Karpas-422 (cell line): ENCODE results near the gene SEC62. TPM values are rescaled to one million over a fixed set of nuclear protein-coding genes. Genes with fewer than 3 reads are reported as not detected.

Experiments
- DNase-seq: peaks from one replicate; pipeline ENCODE4 v3.0.0-alpha.2; 2015
- H2AFZ ChIP-seq: fragments of 200-600 bp; sonication (generic); 2 replicates; pipeline ENCODE4 v1.6.1; 2014; ENCODE audit warnings: antibody characterized with exemption, low read length, mixed read lengths
- H3K27ac ChIP-seq: fragments of 200-600 bp; sonication (generic); 2 replicates; pipeline ENCODE4 v1.5.1; 2014; ENCODE audit warnings: mild to moderate bottlenecking, low read length, moderate library complexity
- H3K27me3 ChIP-seq: fragments of 200-600 bp; sonication (generic); 2 replicates; pipeline ENCODE4 v1.6.1; 2014; ENCODE audit warnings: low read length, mixed read lengths
- H3K36me3 ChIP-seq: fragments of 200-600 bp; sonication (generic); 2 replicates; pipeline ENCODE4 v1.6.1; 2014; ENCODE audit warnings: low read length, mixed read lengths; ENCODE audit not compliant: insufficient read depth
- H3K4me1 ChIP-seq: fragments of 200-600 bp; sonication (generic); 2 replicates; pipeline ENCODE4 v1.6.1; 2014; ENCODE audit warnings: mild to moderate bottlenecking, low read length, mixed read lengths
- H3K4me2 ChIP-seq: fragments of 200-600 bp; sonication (generic); 2 replicates; pipeline ENCODE4 v1.6.1; 2014; ENCODE audit warnings: low read length, low read depth, mild to moderate bottlenecking; ENCODE audit not compliant: poor library complexity, severe bottlenecking
- H3K4me3 ChIP-seq: fragments of 200-600 bp; sonication (generic); 2 replicates; pipeline ENCODE4 v1.5.1; 2014; ENCODE audit warnings: mild to moderate bottlenecking, antibody characterized with exemption, low read length, mixed read lengths
- H3K79me2 ChIP-seq: fragments of 200-600 bp; sonication (generic); 2 replicates; pipeline ENCODE4 v1.6.1; 2014; ENCODE audit warnings: mild to moderate bottlenecking, low read length, mixed read lengths
- H3K9ac ChIP-seq: fragments of 200-600 bp; sonication (generic); 2 replicates; pipeline ENCODE4 v1.6.0; 2014; ENCODE audit warnings: low read length
- H3K9me2 ChIP-seq: fragments of 200-600 bp; sonication (generic), shearing (Covaris generic); replicated peaks from 2 replicates; pipeline ENCODE4 v1.6.0; 2014; ENCODE audit warnings: mild to moderate bottlenecking, low read length, moderate library complexity; ENCODE audit not compliant: insufficient read depth
- H3K9me3 ChIP-seq: fragments of 300-700, 200-600 bp; sonication (generic); 2 replicates; pipeline ENCODE4 v1.6.1; 2014; ENCODE audit warnings: low read length, mixed read lengths
- H4K20me1 ChIP-seq: fragments of 200-600 bp; sonication (generic); 2 replicates; pipeline ENCODE4 v1.6.1; 2014; ENCODE audit warnings: mild to moderate bottlenecking, antibody characterized with exemption, low read length, low read depth; ENCODE audit not compliant: insufficient read depth
- total RNA-seq: library from RNA; depleted of rRNA; stranded (reverse); fragments of >200 nt; shearing (Covaris generic); gene quantifications from 2 replicates; pipeline ENCODE4 v1.2.3, GENCODE V29; 2014; ENCODE audit warnings: low replicate concordance

The SEC62 gene
- total RNA-seq, 1 experiment from 2014 or later: 36.9 TPM

GRCh38 chr3:169971522-169971921, 4.9 kb downstream of the SEC62 start:
- Histone ChIP-seq H3K27ac (peak overlapping the region; percentile 3; the same call in 1 of the 2 replicates), H3K9me3 (no peaks in the 10 kb centered on the region), H3K27me3 (no peaks in the 10 kb centered on the region), H3K4me3 (no peak overlapping the region), H3K36me3 (peaks cover 49% of the 10 kb centered on the region; the same call in 1 of the 2 replicates), H4K20me1 (peaks cover 21% of the 10 kb centered on the region; the same call in 1 of the 2 replicates), H3K4me2 (no peak overlapping the region), H2AFZ (no peak overlapping the region), H3K4me1 (peaks cover 65% of the 10 kb centered on the region), H3K9me2 (no peaks in the 10 kb centered on the region), H3K9ac (no peak overlapping the region), H3K79me2 (peaks cover 100% of the 10 kb centered on the region)
- no peak for DNase-seq

- H3K27me3 ChIP-seq: no peaks in the 10 kb centered on the region
- H3K36me3 ChIP-seq: peaks cover 86% of the 10 kb centered on the region
- no peak overlapping the region for H3K4me2 ChIP-seq
- no peak overlapping the region for H3K9ac ChIP-seq
- no peak for DNase-seq
- peak overlapping the region; percentile 58 for H3K27ac ChIP-seq
- H3K4me1 ChIP-seq: peaks cover 46% of the 10 kb centered on the region
- no peaks in the 10 kb centered on the region for H4K20me1 ChIP-seq
- no peak overlapping the region for H2AFZ ChIP-seq
- H3K4me3 ChIP-seq: no peak overlapping the region
- no peaks in the 10 kb centered on the region for H3K9me2 ChIP-seq
- H3K79me2 ChIP-seq: peaks cover 61% of the 10 kb centered on the region
- no peaks in the 10 kb centered on the region for H3K9me3 ChIP-seq
Observed at GRCh38 chr3:169980055-169980454, 13.4 kb downstream of the SEC62 start.

DNA sequence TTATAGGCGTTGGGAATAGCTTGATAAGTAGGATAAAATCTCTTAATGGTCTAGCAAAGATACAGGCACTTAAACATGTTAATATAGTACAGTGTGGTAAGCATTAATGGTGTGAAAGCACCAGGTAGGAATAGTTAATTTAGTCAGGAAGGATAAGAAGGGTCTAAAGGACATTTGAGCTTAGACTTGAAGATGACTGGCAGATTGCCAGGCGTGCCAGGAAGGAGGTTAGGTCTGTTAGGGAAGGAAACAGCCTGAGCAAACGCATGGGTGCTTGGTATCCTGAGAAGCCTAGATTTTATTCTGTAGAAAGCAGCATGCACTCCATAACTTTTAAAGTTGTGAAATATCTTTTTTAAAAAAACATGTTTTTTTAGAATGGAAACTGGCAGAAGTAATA, 17.7 kb downstream of the SEC62 start:
- Histone ChIP-seq H3K4me2 (no peak overlapping the region), H4K20me1 (no peaks in the 10 kb centered on the region), H3K36me3 (peaks cover 90% of the 10 kb centered on the region), H3K4me1 (peaks cover 19% of the 10 kb centered on the region), H3K9me3 (no peaks in the 10 kb centered on the region), H3K4me3 (no peak overlapping the region), H3K9ac (no peak overlapping the region), H3K9me2 (no peaks in the 10 kb centered on the region), H3K27ac (no peak overlapping the region), H3K79me2 (peaks cover 25% of the 10 kb centered on the region), H2AFZ (no peak overlapping the region), H3K27me3 (no peaks in the 10 kb centered on the region)
- no peak for DNase-seq

- Histone ChIP-seq H4K20me1 (no peaks in the 10 kb centered on the region), H3K4me1 (no peaks in the 10 kb centered on the region), H3K9me3 (no peaks in the 10 kb centered on the region), H3K79me2 (peaks cover 4% of the 10 kb centered on the region; the same call in 1 of the 2 replicates), H3K36me3 (peaks cover 70% of the 10 kb centered on the region), H3K9me2 (no peaks in the 10 kb centered on the region), H3K4me3 (no peak overlapping the region), H3K4me2 (no peak overlapping the region), H3K9ac (no peak overlapping the region), H2AFZ (no peak overlapping the region), H3K27ac (no peak overlapping the region), H3K27me3 (no peaks in the 10 kb centered on the region)
- DNase-seq: no peak
Observed at GRCh38 chr3:169990431-169990830, 23.8 kb downstream of the SEC62 start.

GRCh38 chr3:169992156-169992555, 25.5 kb downstream of the SEC62 start:
- Histone ChIP-seq H3K27ac (no peak overlapping the region), H3K9ac (no peak overlapping the region), H3K36me3 (peaks cover 70% of the 10 kb centered on the region), H4K20me1 (no peaks in the 10 kb centered on the region), H3K4me3 (no peak overlapping the region), H3K4me1 (no peaks in the 10 kb centered on the region; the same call in 1 of the 2 replicates), H3K27me3 (no peaks in the 10 kb centered on the region), H3K9me2 (no peaks in the 10 kb centered on the region), H2AFZ (no peak overlapping the region), H3K79me2 (no peaks in the 10 kb centered on the region; the same call in 1 of the 2 replicates), H3K4me2 (no peak overlapping the region), H3K9me3 (no peaks in the 10 kb centered on the region)
- no peak for DNase-seq

GRCh38 chr3:169992781-169993180, 26.2 kb downstream of the SEC62 start:
- H3K27me3 ChIP-seq: no peaks in the 10 kb centered on the region
- H4K20me1 ChIP-seq: no peaks in the 10 kb centered on the region
- H3K4me2 ChIP-seq: no peak overlapping the region
- no peak overlapping the region for H3K9ac ChIP-seq
- no peak for DNase-seq
- no peaks in the 10 kb centered on the region for H3K9me2 ChIP-seq
- H3K4me1 ChIP-seq: no peaks in the 10 kb centered on the region; the same call in 1 of the 2 replicates
- no peak overlapping the region for H3K27ac ChIP-seq
- peaks cover 64% of the 10 kb centered on the region for H3K36me3 ChIP-seq
- no peaks in the 10 kb centered on the region for H3K9me3 ChIP-seq
- H3K79me2 ChIP-seq: no peaks in the 10 kb centered on the region; the same call in 1 of the 2 replicates
- no peak overlapping the region for H2AFZ ChIP-seq
- H3K4me3 ChIP-seq: no peak overlapping the region

DNA sequence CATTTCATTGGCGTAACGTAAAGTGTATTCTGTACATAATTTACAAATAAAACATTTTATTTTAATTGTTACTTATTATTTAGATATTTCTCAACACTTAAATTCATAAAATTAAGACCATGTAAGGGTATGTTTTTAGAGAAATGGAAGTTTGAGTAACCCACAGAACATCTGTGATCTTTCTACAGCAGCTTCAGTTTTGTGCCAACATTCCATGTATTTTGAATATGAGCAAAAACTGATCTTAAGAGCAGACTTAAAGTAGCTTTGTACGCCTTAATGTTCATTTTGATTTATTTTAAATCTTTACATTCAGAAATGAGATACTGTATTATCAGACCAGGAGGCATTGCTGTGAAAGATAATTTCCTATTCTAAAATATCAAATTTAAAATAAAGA, 27.2 kb downstream of the SEC62 start:
- no peak overlapping the region for H3K4me2 ChIP-seq
- H3K9me3 ChIP-seq: no peaks in the 10 kb centered on the region
- no peak for DNase-seq
- H3K36me3 ChIP-seq: peaks cover 58% of the 10 kb centered on the region
- H3K27me3 ChIP-seq: no peaks in the 10 kb centered on the region
- H3K27ac ChIP-seq: no peak overlapping the region
- no peak overlapping the region for H3K9ac ChIP-seq
- no peaks in the 10 kb centered on the region; the same call in 1 of the 2 replicates for H3K79me2 ChIP-seq
- H3K4me3 ChIP-seq: no peak overlapping the region
- H2AFZ ChIP-seq: no peak overlapping the region
- H3K4me1 ChIP-seq: no peaks in the 10 kb centered on the region; the same call in 1 of the 2 replicates
- no peaks in the 10 kb centered on the region for H4K20me1 ChIP-seq
- H3K9me2 ChIP-seq: no peaks in the 10 kb centered on the region

- H3K79me2 ChIP-seq: no peaks in the 10 kb centered on the region; the same call in 1 of the 2 replicates
- H3K4me2 ChIP-seq: no peak overlapping the region
- H4K20me1 ChIP-seq: no peaks in the 10 kb centered on the region
- H3K4me3 ChIP-seq: no peak overlapping the region
- no peak overlapping the region for H3K27ac ChIP-seq
- H3K36me3 ChIP-seq: peaks cover 38% of the 10 kb centered on the region
- H3K9ac ChIP-seq: no peak overlapping the region
- no peak overlapping the region for H2AFZ ChIP-seq
- H3K4me1 ChIP-seq: no peaks in the 10 kb centered on the region; the same call in 1 of the 2 replicates
- no peak for DNase-seq
- H3K27me3 ChIP-seq: no peaks in the 10 kb centered on the region
- H3K9me3 ChIP-seq: no peaks in the 10 kb centered on the region
- H3K9me2 ChIP-seq: no peaks in the 10 kb centered on the region
Observed at GRCh38 chr3:169996063-169996462, 29.5 kb downstream of the SEC62 start.
